DMS79 treated with DMSO at 0.1 percent for 48 hours (cell line): Measurements from ENCODE around the gene NUMA1.

ENCODE experiments used
- DNase-seq: peaks from one replicate; lab custom pipeline; 2025; lab: John Stamatoyannopoulos, UW

Gene NUMA1

GRCh38 chr11:72100462-72100861 lies 20.1 kb upstream of the NUMA1 start:
- DNase-seq = no peak

GRCh38 chr11:72100009-72100408 lies 19.7 kb upstream of the NUMA1 start:
- DNase-seq = no peak

- no peak for DNase-seq
Measured at GRCh38 chr11:72098741-72099140, 18.4 kb upstream of the NUMA1 start.

- peak; percentile 31 for DNase-seq
Measured at GRCh38 chr11:72091292-72091691, 10.9 kb upstream of the NUMA1 start.

- no peak for DNase-seq
Measured at GRCh38 chr11:72088076-72088808, 7.9 kb upstream of the NUMA1 start.

- DNase-seq = peak; percentile 50
Measured at GRCh38 chr11:72085621-72086351, 5.4 kb upstream of the NUMA1 start.

GRCh38 chr11:72084965-72085364 lies 4.6 kb upstream of the NUMA1 start:
- no peak for DNase-seq

GRCh38 chr11:72084076-72084475 lies 3.7 kb upstream of the NUMA1 start:
- no peak for DNase-seq

GRCh38 chr11:72083414-72083813 lies 3.1 kb upstream of the NUMA1 start:
- DNase-seq = no peak

- peak; percentile 27 for DNase-seq
Measured at GRCh38 chr11:72081821-72082453, 1.6 kb upstream of the NUMA1 start.

GRCh38 chr11:72081184-72081644 lies 872 bp upstream of the NUMA1 start:
- DNase-seq = no peak

GRCh38 chr11:72079819-72080325 lies 470 bp downstream of the NUMA1 start:
- peak; percentile 64 for DNase-seq

GRCh38 chr11:72078477-72078876 lies 1.9 kb downstream of the NUMA1 start:
- no peak for DNase-seq

- no peak for DNase-seq
Measured at GRCh38 chr11:72075756-72076155, 4.6 kb downstream of the NUMA1 start.

GRCh38 chr11:72075109-72075508 lies 5.2 kb downstream of the NUMA1 start:
- no peak for DNase-seq

GRCh38 chr11:72072348-72072747 lies 8.0 kb downstream of the NUMA1 start:
- DNase-seq = no peak

- DNase-seq = no peak
Measured at GRCh38 chr11:72070491-72070890, 9.9 kb downstream of the NUMA1 start.

GRCh38 chr11:72069787-72070251 lies 10.5 kb downstream of the NUMA1 start:
- peak; percentile 26 for DNase-seq

- no peak for DNase-seq
Measured at GRCh38 chr11:72069200-72069599, 11.1 kb downstream of the NUMA1 start.

- DNase-seq = no peak
Measured at GRCh38 chr11:72067676-72068075, 12.7 kb downstream of the NUMA1 start.

- no peak for DNase-seq
Measured at GRCh38 chr11:72067266-72067665, 13.1 kb downstream of the NUMA1 start.

- no peak for DNase-seq
Measured at GRCh38 chr11:72066855-72067254, 13.5 kb downstream of the NUMA1 start.
